HEK293T (cell line): ENCODE data around the gene SRF.
"Not testable (repeated sequence)": the region's sequence is repeated elsewhere in the genome, so short reads cannot be mapped to it uniquely, and the experiment has no call there.

ENCODE experiments used
- CTCF ChIA-PET: fragments of 350-600 bp; formaldehyde crosslinking; extraction: SDS; loops from one replicate; lab custom pipeline; 2021; ENCODE audit warnings: antibody characterized with exemption, inconsistent platforms; lab: Yijun Ruan, JAX
- POLR2A ChIA-PET: fragments of 350-600 bp; formaldehyde crosslinking; extraction: SDS; loops from one replicate; lab custom pipeline; 2020; ENCODE audit warnings: antibody characterized with exemption, inconsistent platforms; lab: Yijun Ruan, JAX
- DNase-seq: peaks from one replicate; pipeline ENCODE4 v3.0.0; 2012; ENCODE audit warnings: mixed read lengths; ENCODE audit errors: extremely low spot score
- ARNT ChIP-seq: fragments of 450-650 bp; IDR thresholded peaks from 2 replicates; pipeline ENCODE4 v1.6.1; 2017; ENCODE audit warnings: mild to moderate bottlenecking
- BHLHE40 ChIP-seq: fragments of 450-650 bp; IDR thresholded peaks from 2 replicates; pipeline ENCODE4 v1.6.1; 2016; ENCODE audit warnings: mild to moderate bottlenecking, moderate library complexity, borderline replicate concordance
- CTBP1 ChIP-seq: fragments of 450-650 bp; IDR thresholded peaks from 2 replicates; pipeline ENCODE4 v1.6.1; 2016; ENCODE audit warnings: borderline replicate concordance
- ELF4 ChIP-seq: fragments of 450-650 bp; IDR thresholded peaks from 2 replicates; pipeline ENCODE4 v1.6.1; 2017; ENCODE audit warnings: antibody characterized with exemption
- FOXA1 ChIP-seq: fragments of 450-650 bp; IDR thresholded peaks from 2 replicates; pipeline ENCODE4 v1.6.1; 2016; ENCODE audit warnings: mild to moderate bottlenecking
- FOXK2 ChIP-seq: fragments of 450-650 bp; IDR thresholded peaks from 2 replicates; pipeline ENCODE4 v1.6.1; 2016; ENCODE audit warnings: mild to moderate bottlenecking
- FOXM1 ChIP-seq: fragments of 450-650 bp; IDR thresholded peaks from 2 replicates; pipeline ENCODE4 v1.6.1; 2017; ENCODE audit warnings: mild to moderate bottlenecking, borderline replicate concordance
- HDGF ChIP-seq: fragments of 450-650 bp; IDR thresholded peaks from 2 replicates; pipeline ENCODE4 v1.6.1; 2017; ENCODE audit warnings: antibody characterized with exemption, borderline replicate concordance
- L3MBTL2 ChIP-seq: fragments of 450-650 bp; conservative IDR thresholded peaks from 2 replicates; pipeline ENCODE4 v1.6.1; 2016; ENCODE audit warnings: mild to moderate bottlenecking
- NFRKB ChIP-seq: fragments of 450-650 bp; IDR thresholded peaks from 2 replicates; pipeline ENCODE4 v1.6.1; 2016; ENCODE audit warnings: mild to moderate bottlenecking, moderate library complexity
- PKNOX1 ChIP-seq: fragments of 450-650 bp; IDR thresholded peaks from 2 replicates; pipeline ENCODE4 v1.6.1; 2016
- SP1 ChIP-seq: fragments of 450-650 bp; IDR thresholded peaks from 2 replicates; pipeline ENCODE4 v1.6.1; 2017
- SUZ12 ChIP-seq: fragments of 450-650 bp; IDR thresholded peaks from 2 replicates; pipeline ENCODE4 v1.6.1; 2016; ENCODE audit warnings: mild to moderate bottlenecking
- TARDBP ChIP-seq: fragments of 450-650 bp; IDR thresholded peaks from 2 replicates; pipeline ENCODE4 v1.6.1; 2016
- ZNF384 ChIP-seq: fragments of 450-650 bp; IDR thresholded peaks from 2 replicates; pipeline ENCODE4 v1.6.1; 2016

SRF gene

GRCh38 chr6:43125555-43125954 is 45.5 kb upstream of the SRF start:
- POLR2A ChIA-PET = interaction anchor here (3.4 kb wide), 1 partner anchor 66 kb away, joined by 12 read pairs; the partner anchor contains the start of genes KLC4 and MRPL2
- DNase-seq = no peak
- CTCF ChIA-PET = no interaction called here
- TF ChIP-seq FOXM1 (no peak), ARNT (no peak), SP1 (no peak), NFRKB (no peak)

GRCh38 chr6:43127180-43127579 is 43.9 kb upstream of the SRF start:
- ChIA-PET POLR2A (no interaction called here), CTCF (no interaction called here)
- DNase-seq = no peak
- TF ChIP-seq BHLHE40 = no peak
- TF ChIP-seq NFRKB = no peak
- no peak for TF ChIP-seq L3MBTL2
- no peak for TF ChIP-seq ZNF384
- no peak for TF ChIP-seq TARDBP

- ChIA-PET POLR2A (no interaction called here), CTCF (no interaction called here)
- TF ChIP-seq L3MBTL2 (no peak), ELF4 (no peak), HDGF (no peak), ZNF384 (no peak), SP1 (no peak)
- no peak for DNase-seq
These were observed 43.2 kb upstream of the SRF start for GRCh38 chr6:43127877-43128276.

- TF ChIP-seq ZNF384 (no peak), ELF4 (no peak)
- CTCF ChIA-PET = no interaction called here
- POLR2A ChIA-PET = no interaction called here
- no peak for DNase-seq
These were observed 42.1 kb upstream of the SRF start for GRCh38 chr6:43128926-43129325.

- no peak for TF ChIP-seq FOXA1
- TF ChIP-seq HDGF = 0 out of 2 replicates have a peak, but pooled peaks have one; percentile 47
- peak; percentile 51 for DNase-seq
- ChIA-PET CTCF (interaction anchor here (1.2 kb wide), 1 partner anchor 30 kb away, joined by 3 read pairs; no protein-coding TSS in a partner anchor), POLR2A (no interaction called here)
These were observed 41.5 kb upstream of the SRF start for GRCh38 chr6:43129434-43130194.

- ChIA-PET CTCF (interaction anchor here (1.2 kb wide), 1 partner anchor 31 kb away, joined by 3 read pairs; no protein-coding TSS in a partner anchor), POLR2A (no interaction called here)
- no peak for TF ChIP-seq TARDBP
- DNase-seq = no peak
These were observed 40.6 kb upstream of the SRF start for GRCh38 chr6:43130429-43130828.

- DNase-seq, CTCF ChIA-PET, POLR2A ChIA-PET: not testable (repeated sequence)
These were observed 39.7 kb upstream of the SRF start for GRCh38 chr6:43131379-43131778.

GRCh38 chr6:43138267-43138666 is 32.8 kb upstream of the SRF start:
- TF ChIP-seq SUZ12 (no peak), FOXK2 (no peak), BHLHE40 (no peak), ELF4 (no peak), HDGF (no peak), ZNF384 (no peak), L3MBTL2 (no peak), CTBP1 (no peak), FOXA1 (no peak)
- ChIA-PET POLR2A (no interaction called here), CTCF (no interaction called here)
- no peak for DNase-seq

GRCh38 chr6:43139973-43140372 is 31.1 kb upstream of the SRF start:
- DNase-seq, POLR2A ChIA-PET, CTCF ChIA-PET: not testable (repeated sequence)

GRCh38 chr6:43141644-43142043 is 29.4 kb upstream of the SRF start:
- no peak for TF ChIP-seq SP1
- no peak for TF ChIP-seq ZNF384
- TF ChIP-seq SUZ12 = no peak
- TF ChIP-seq CTBP1 = no peak
- TF ChIP-seq PKNOX1 = no peak
- TF ChIP-seq FOXA1 = no peak
- no peak for TF ChIP-seq NFRKB
- TF ChIP-seq ARNT = no peak
- TF ChIP-seq L3MBTL2 = no peak
- ChIA-PET POLR2A (interaction anchor here (1.8 kb wide), 1 partner anchor 88 kb away, joined by 4 read pairs; the partner anchor contains the start of gene CUL7), CTCF (no interaction called here)
- no peak for DNase-seq
